GM23338 (cell line): ENCODE results near the gene NFE2L1. TPM values are rescaled to one million over a fixed set of nuclear protein-coding genes. Genes with fewer than 3 reads are reported as not detected.
A peak's percentile ranks its signal among the peaks of the same experiment; 100 is the strongest.

ENCODE experiments used
- ATAC-seq: fragments of 200-7000 bp; cut with Tn5 transposase; 3 replicates; pipeline ENCODE4 v1.9.1; 2020
- DNase-seq: peaks from one replicate; pipeline ENCODE4 v3.0.0-alpha.2; 2015; ENCODE audit warnings: low spot score
- H2AFZ ChIP-seq: fragments of 200-600 bp; sonication (generic); 2 replicates; pipeline ENCODE4 v1.8.0; 2016; ENCODE audit warnings: antibody characterized with exemption, mild to moderate bottlenecking, moderate library complexity
- H3F3A ChIP-seq: fragments of 200-600 bp; sonication (generic); replicated peaks from 2 replicates; pipeline ENCODE4 v1.8.0; 2017; ENCODE audit warnings: antibody characterized with exemption, mixed run types, low read depth
- H3K27ac ChIP-seq: fragments of 200-600 bp; sonication (generic); 2 replicates; pipeline ENCODE4 v1.6.1; 2016; ENCODE audit warnings: low read depth
- H3K27me3 ChIP-seq: fragments of 200-600 bp; sonication (generic); 2 replicates; pipeline ENCODE4 v1.8.0; 2016; ENCODE audit warnings: mild to moderate bottlenecking, mixed run types, moderate library complexity; ENCODE audit not compliant: insufficient read depth
- H3K36me3 ChIP-seq: fragments of 200-600 bp; sonication (generic); 2 replicates; pipeline ENCODE4 v1.8.0; 2016; ENCODE audit warnings: mild to moderate bottlenecking; ENCODE audit not compliant: insufficient read depth
- H3K4me1 ChIP-seq: fragments of 200-600 bp; sonication (generic); 2 replicates; pipeline ENCODE4 v1.8.0; 2016; ENCODE audit warnings: mild to moderate bottlenecking, moderate library complexity; ENCODE audit not compliant: insufficient read depth
- H3K4me2 ChIP-seq: fragments of 200-600 bp; sonication (generic); 2 replicates; pipeline ENCODE4 v1.7.1; 2017; ENCODE audit warnings: mixed run types
- H3K4me3 ChIP-seq: fragments of 200-600 bp; sonication (generic); 2 replicates; pipeline ENCODE4 v1.6.1; 2016; ENCODE audit warnings: mixed run types
- H3K79me2 ChIP-seq: fragments of 200-600 bp; sonication (generic); replicated peaks from 2 replicates; pipeline ENCODE4 v1.8.0; 2017; ENCODE audit warnings: mild to moderate bottlenecking; ENCODE audit not compliant: insufficient read depth
- H3K9me2 ChIP-seq: fragments of 200-600 bp; sonication (generic); 2 replicates; pipeline ENCODE4 v1.8.0; 2017; ENCODE audit not compliant: insufficient read depth
- H4K20me1 ChIP-seq: fragments of 200-600 bp; sonication (generic); replicated peaks from 2 replicates; pipeline ENCODE4 v1.8.0; 2017; ENCODE audit warnings: mild to moderate bottlenecking; ENCODE audit not compliant: insufficient read depth
- H3K27ac Mint-ChIP-seq: 2 replicates; pipeline ENCODE4 v1.8.0; 2020; ENCODE audit warnings: inconsistent platforms, mild to moderate bottlenecking, moderate library complexity, mixed read lengths
- H3K27me3 Mint-ChIP-seq: 3 replicates; pipeline ENCODE4 v1.8.0; 2022; ENCODE audit warnings: low read depth, mild to moderate bottlenecking, moderate library complexity, mixed read lengths, inconsistent platforms; ENCODE audit not compliant: insufficient read depth, poor library complexity
- H3K36me3 Mint-ChIP-seq: 3 replicates; pipeline ENCODE4 v1.8.0; 2021; ENCODE audit warnings: low read depth, mild to moderate bottlenecking, inconsistent platforms, moderate library complexity, mixed read lengths
- H3K4me1 Mint-ChIP-seq: 3 replicates; pipeline ENCODE4 v1.8.0; 2020; ENCODE audit warnings: mild to moderate bottlenecking, inconsistent platforms, mixed read lengths
- H3K4me3 Mint-ChIP-seq: 3 replicates; pipeline ENCODE4 v1.8.0; 2021; ENCODE audit warnings: moderate library complexity, mild to moderate bottlenecking, inconsistent platforms, mixed read lengths
- H3K9me3 Mint-ChIP-seq: 3 replicates; pipeline ENCODE4 v1.8.0; 2020; ENCODE audit warnings: moderate library complexity, mild to moderate bottlenecking, inconsistent platforms, mixed read lengths
- CREB1 ChIP-seq: fragments of 250-450 bp; sonication (Bioruptor Pico); IDR thresholded peaks from 2 replicates; pipeline ENCODE4 v1.5.0; 2020; ENCODE audit warnings: low read depth, mild to moderate bottlenecking, moderate library complexity
- EZH2 ChIP-seq: fragments of 200-600 bp; sonication (generic); IDR thresholded peaks from one replicate; pipeline ENCODE4 v1.8.0; 2017; ENCODE audit warnings: antibody characterized with exemption, mild to moderate bottlenecking, low read depth; ENCODE audit not compliant: unreplicated experiment
- EZH2phosphoT487 ChIP-seq: fragments of 200-600 bp; sonication (generic); IDR thresholded peaks from one replicate; pipeline ENCODE4 v1.8.1; 2018; ENCODE audit warnings: antibody characterized with exemption; ENCODE audit not compliant: unreplicated experiment
- JUNB ChIP-seq: IDR thresholded peaks from one replicate; pipeline ENCODE4 v1.6.1; 2016; ENCODE audit warnings: antibody characterized with exemption; ENCODE audit not compliant: unreplicated experiment
- NANOG ChIP-seq: IDR thresholded peaks from 2 replicates; pipeline ENCODE4 v1.6.1; 2016; ENCODE audit warnings: antibody characterized with exemption, borderline replicate concordance
- POLR2AphosphoS5 ChIP-seq: IDR thresholded peaks from 2 replicates; pipeline ENCODE4 v1.6.1; 2016; ENCODE audit warnings: antibody characterized with exemption, low read depth
- STAT1 ChIP-seq: IDR thresholded peaks from one replicate; pipeline ENCODE4 v1.6.1; 2016; ENCODE audit warnings: antibody characterized with exemption; ENCODE audit not compliant: unreplicated experiment
- ZNF114 ChIP-seq: fragments of 250-450 bp; sonication (Bioruptor Pico); IDR thresholded peaks from 2 replicates; pipeline ENCODE4 v1.5.0; 2020; ENCODE audit warnings: mild to moderate bottlenecking, moderate library complexity
- ZNF331 ChIP-seq: fragments of 250-450 bp; sonication (Bioruptor Pico); IDR thresholded peaks from 2 replicates; pipeline ENCODE4 v1.5.0; 2020; ENCODE audit warnings: low read depth, mild to moderate bottlenecking, moderate library complexity
- polyA plus RNA-seq: library from polyadenylated mRNA; unstranded; fragments of >200 nt; fragmentation: Nextera tagmentation; extraction: Ambion mirVana; gene quantifications from 2 replicates; pipeline ENCODE4 v1.2.1, GENCODE V29; 2016
- total RNA-seq: library from RNA; depleted of rRNA; stranded (reverse); fragments of >200 nt; shearing (Covaris generic); gene quantifications from 2 replicates; pipeline ENCODE4 v1.2.3, GENCODE V29; 2014
- TF ChIP-seq, protein P1 (sequence below): fragments of 250-450 bp; sonication (Bioruptor Pico); IDR thresholded peaks from 2 replicates; pipeline ENCODE4 v1.5.0; 2020; ENCODE audit warnings: mild to moderate bottlenecking, moderate library complexity
- TF ChIP-seq, protein P2 (sequence below): IDR thresholded peaks from 2 replicates; pipeline ENCODE4 v1.6.1; 2016; ENCODE audit warnings: antibody characterized with exemption
- TF ChIP-seq, protein P3 (sequence below): IDR thresholded peaks from one replicate; pipeline ENCODE4 v1.6.1; 2018; ENCODE audit warnings: antibody characterized with exemption; ENCODE audit not compliant: unreplicated experiment
- TF ChIP-seq, protein P4 (sequence below), 2 experiments: fragments of 200-600 bp in 1 of 2; sonication (generic) in 1 of 2; conservative IDR thresholded peaks; 2 replicates each; pipeline versions ENCODE4 v1.5.1 to v1.6.1; 2016 to 2017; ENCODE audit warnings: antibody characterized with exemption in 2 of 2, low read depth in 2 of 2, mild to moderate bottlenecking in 2 of 2, moderate library complexity in 1 of 2

The NFE2L1 gene
- total and polyA plus RNA-seq, 2 experiments from 2014 or later, result 39.9 to 138 TPM

DNA sequence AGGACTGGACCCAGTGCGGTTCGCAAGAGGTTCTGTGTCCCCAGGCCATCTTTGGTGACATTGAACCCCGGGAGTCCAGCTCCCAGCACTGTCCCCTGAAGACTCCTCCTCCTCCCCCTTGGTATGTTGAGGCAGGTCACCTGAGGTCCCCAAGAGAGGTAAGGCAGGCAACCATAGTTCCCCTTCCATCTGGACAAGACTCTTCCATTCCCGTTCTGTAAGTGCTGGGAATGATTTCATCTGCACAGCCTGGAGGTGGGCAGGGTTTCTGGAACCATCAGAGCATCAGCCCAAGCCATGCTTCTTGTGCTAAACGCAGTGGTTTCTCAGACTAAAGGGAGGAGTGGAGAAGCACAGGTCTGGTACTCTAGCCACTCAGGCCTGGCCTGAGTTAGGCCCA is 35.5 kb upstream of the NFE2L1 start:
- Histone ChIP-seq H3K4me3 (peak overlapping the region; percentile 91), H3K9me2 (no peaks in the 10 kb centered on the region), H3K79me2 (no peaks in the 10 kb centered on the region), H3K27ac (no peak overlapping the region), H3K27me3 (peaks cover 24% of the 10 kb centered on the region), H3K4me1 (peaks cover 5% of the 10 kb centered on the region), H3K36me3 (no peaks in the 10 kb centered on the region), H3K4me2 (peak overlapping the region; percentile 98), H4K20me1 (0 out of 2 replicates have a peak, but pooled peaks cover 3% of the 10 kb centered on the region), H2AFZ (peak overlapping the region; percentile 78), H3F3A (peaks cover 7% of the 10 kb centered on the region; the same call in 1 of the 2 replicates)
- TF ChIP-seq JUNB (no peak), STAT1 (no peak), EZH2phosphoT487 (no peak), ZNF331 (CRISPR knock-in tag) (no peak), POLR2AphosphoS5 (no peak), CREB1 (CRISPR knock-in tag) (no peak), ZNF114 (CRISPR knock-in tag) (no peak), EZH2 (no peak), NANOG (no peak)
- TF ChIP-seq, protein P1, sequence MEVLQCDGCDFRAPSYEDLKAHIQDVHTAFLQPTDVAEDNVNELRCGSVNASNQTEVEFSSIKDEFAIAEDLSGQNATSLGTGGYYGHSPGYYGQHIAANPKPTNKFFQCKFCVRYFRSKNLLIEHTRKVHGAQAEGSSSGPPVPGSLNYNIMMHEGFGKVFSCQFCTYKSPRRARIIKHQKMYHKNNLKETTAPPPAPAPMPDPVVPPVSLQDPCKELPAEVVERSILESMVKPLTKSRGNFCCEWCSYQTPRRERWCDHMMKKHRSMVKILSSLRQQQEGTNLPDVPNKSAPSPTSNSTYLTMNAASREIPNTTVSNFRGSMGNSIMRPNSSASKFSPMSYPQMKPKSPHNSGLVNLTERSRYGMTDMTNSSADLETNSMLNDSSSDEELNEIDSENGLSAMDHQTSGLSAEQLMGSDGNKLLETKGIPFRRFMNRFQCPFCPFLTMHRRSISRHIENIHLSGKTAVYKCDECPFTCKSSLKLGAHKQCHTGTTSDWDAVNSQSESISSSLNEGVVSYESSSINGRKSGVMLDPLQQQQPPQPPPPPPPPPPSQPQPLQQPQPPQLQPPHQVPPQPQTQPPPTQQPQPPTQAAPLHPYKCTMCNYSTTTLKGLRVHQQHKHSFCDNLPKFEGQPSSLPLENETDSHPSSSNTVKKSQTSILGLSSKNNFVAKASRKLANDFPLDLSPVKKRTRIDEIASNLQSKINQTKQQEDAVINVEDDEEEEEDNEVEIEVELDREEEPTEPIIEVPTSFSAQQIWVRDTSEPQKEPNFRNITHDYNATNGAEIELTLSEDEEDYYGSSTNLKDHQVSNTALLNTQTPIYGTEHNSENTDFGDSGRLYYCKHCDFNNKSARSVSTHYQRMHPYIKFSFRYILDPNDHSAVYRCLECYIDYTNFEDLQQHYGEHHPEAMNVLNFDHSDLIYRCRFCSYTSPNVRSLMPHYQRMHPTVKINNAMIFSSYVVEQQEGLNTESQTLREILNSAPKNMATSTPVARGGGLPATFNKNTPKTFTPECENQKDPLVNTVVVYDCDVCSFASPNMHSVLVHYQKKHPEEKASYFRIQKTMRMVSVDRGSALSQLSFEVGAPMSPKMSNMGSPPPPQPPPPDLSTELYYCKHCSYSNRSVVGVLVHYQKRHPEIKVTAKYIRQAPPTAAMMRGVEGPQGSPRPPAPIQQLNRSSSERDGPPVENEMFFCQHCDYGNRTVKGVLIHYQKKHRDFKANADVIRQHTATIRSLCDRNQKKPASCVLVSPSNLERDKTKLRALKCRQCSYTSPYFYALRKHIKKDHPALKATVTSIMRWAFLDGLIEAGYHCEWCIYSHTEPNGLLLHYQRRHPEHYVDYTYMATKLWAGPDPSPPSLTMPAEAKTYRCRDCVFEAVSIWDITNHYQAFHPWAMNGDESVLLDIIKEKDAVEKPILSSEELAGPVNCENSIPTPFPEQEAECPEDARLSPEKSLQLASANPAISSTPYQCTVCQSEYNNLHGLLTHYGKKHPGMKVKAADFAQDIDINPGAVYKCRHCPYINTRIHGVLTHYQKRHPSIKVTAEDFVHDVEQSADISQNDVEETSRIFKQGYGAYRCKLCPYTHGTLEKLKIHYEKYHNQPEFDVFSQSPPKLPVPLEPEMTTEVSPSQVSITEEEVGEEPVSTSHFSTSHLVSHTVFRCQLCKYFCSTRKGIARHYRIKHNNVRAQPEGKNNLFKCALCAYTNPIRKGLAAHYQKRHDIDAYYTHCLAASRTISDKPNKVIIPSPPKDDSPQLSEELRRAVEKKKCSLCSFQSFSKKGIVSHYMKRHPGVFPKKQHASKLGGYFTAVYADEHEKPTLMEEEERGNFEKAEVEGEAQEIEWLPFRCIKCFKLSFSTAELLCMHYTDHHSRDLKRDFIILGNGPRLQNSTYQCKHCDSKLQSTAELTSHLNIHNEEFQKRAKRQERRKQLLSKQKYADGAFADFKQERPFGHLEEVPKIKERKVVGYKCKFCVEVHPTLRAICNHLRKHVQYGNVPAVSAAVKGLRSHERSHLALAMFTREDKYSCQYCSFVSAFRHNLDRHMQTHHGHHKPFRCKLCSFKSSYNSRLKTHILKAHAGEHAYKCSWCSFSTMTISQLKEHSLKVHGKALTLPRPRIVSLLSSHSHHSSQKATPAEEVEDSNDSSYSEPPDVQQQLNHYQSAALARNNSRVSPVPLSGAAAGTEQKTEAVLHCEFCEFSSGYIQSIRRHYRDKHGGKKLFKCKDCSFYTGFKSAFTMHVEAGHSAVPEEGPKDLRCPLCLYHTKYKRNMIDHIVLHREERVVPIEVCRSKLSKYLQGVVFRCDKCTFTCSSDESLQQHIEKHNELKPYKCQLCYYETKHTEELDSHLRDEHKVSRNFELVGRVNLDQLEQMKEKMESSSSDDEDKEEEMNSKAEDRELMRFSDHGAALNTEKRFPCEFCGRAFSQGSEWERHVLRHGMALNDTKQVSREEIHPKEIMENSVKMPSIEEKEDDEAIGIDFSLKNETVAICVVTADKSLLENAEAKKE (CRISPR knock-in tag), result no peak
- TF ChIP-seq, protein P2, sequence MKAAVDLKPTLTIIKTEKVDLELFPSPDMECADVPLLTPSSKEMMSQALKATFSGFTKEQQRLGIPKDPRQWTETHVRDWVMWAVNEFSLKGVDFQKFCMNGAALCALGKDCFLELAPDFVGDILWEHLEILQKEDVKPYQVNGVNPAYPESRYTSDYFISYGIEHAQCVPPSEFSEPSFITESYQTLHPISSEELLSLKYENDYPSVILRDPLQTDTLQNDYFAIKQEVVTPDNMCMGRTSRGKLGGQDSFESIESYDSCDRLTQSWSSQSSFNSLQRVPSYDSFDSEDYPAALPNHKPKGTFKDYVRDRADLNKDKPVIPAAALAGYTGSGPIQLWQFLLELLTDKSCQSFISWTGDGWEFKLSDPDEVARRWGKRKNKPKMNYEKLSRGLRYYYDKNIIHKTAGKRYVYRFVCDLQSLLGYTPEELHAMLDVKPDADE, result no peak
- TF ChIP-seq, protein P3, sequence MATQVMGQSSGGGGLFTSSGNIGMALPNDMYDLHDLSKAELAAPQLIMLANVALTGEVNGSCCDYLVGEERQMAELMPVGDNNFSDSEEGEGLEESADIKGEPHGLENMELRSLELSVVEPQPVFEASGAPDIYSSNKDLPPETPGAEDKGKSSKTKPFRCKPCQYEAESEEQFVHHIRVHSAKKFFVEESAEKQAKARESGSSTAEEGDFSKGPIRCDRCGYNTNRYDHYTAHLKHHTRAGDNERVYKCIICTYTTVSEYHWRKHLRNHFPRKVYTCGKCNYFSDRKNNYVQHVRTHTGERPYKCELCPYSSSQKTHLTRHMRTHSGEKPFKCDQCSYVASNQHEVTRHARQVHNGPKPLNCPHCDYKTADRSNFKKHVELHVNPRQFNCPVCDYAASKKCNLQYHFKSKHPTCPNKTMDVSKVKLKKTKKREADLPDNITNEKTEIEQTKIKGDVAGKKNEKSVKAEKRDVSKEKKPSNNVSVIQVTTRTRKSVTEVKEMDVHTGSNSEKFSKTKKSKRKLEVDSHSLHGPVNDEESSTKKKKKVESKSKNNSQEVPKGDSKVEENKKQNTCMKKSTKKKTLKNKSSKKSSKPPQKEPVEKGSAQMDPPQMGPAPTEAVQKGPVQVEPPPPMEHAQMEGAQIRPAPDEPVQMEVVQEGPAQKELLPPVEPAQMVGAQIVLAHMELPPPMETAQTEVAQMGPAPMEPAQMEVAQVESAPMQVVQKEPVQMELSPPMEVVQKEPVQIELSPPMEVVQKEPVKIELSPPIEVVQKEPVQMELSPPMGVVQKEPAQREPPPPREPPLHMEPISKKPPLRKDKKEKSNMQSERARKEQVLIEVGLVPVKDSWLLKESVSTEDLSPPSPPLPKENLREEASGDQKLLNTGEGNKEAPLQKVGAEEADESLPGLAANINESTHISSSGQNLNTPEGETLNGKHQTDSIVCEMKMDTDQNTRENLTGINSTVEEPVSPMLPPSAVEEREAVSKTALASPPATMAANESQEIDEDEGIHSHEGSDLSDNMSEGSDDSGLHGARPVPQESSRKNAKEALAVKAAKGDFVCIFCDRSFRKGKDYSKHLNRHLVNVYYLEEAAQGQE, result no peak
- TF ChIP-seq, protein P4, sequence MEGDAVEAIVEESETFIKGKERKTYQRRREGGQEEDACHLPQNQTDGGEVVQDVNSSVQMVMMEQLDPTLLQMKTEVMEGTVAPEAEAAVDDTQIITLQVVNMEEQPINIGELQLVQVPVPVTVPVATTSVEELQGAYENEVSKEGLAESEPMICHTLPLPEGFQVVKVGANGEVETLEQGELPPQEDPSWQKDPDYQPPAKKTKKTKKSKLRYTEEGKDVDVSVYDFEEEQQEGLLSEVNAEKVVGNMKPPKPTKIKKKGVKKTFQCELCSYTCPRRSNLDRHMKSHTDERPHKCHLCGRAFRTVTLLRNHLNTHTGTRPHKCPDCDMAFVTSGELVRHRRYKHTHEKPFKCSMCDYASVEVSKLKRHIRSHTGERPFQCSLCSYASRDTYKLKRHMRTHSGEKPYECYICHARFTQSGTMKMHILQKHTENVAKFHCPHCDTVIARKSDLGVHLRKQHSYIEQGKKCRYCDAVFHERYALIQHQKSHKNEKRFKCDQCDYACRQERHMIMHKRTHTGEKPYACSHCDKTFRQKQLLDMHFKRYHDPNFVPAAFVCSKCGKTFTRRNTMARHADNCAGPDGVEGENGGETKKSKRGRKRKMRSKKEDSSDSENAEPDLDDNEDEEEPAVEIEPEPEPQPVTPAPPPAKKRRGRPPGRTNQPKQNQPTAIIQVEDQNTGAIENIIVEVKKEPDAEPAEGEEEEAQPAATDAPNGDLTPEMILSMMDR (conservative IDR thresholded peaks at IDR 0.05; ENCODE audit: low read depth in 2 of 2), result no peak
- peaks cover 25% of the 10 kb centered on the region for H3K27me3 Mint-ChIP-seq
- peak overlapping the region; percentile 77 for H3K4me3 Mint-ChIP-seq
- H3K27ac Mint-ChIP-seq, result no peak overlapping the region
- H3K4me1 Mint-ChIP-seq, result peaks cover 29% of the 10 kb centered on the region
- H3K36me3 Mint-ChIP-seq, result no peaks in the 10 kb centered on the region
- ATAC-seq, result no peak
- DNase-seq, result no peak
- H3K9me3 Mint-ChIP-seq, result no peaks in the 10 kb centered on the region; the same call in 2 of the 3 replicates
